Neural cell (in vitro differentiated cells): ENCODE measurements around the gene RIF1.

ENCODE experiments used
- POLR2AphosphoS5 ChIP-seq: IDR thresholded peaks from 2 replicates; pipeline ENCODE4 v1.6.1; 2012
- RAD21 ChIP-seq: fragments of 450-650 bp; conservative IDR thresholded peaks from 2 replicates; pipeline ENCODE4 v1.6.1; 2014; ENCODE audit warnings: antibody characterized with exemption, mild to moderate bottlenecking, moderate library complexity
- TF ChIP-seq, protein P1 (sequence below): fragments of 450-650 bp; IDR thresholded peaks from 2 replicates; pipeline ENCODE4 v1.5.1; 2014; ENCODE audit warnings: antibody characterized with exemption, mild to moderate bottlenecking, moderate library complexity; ENCODE audit not compliant: poor library complexity, severe bottlenecking
- TF ChIP-seq, protein P2 (sequence below): IDR thresholded peaks from 2 replicates; pipeline ENCODE4 v1.6.1; 2012; ENCODE audit warnings: borderline replicate concordance

DNA sequence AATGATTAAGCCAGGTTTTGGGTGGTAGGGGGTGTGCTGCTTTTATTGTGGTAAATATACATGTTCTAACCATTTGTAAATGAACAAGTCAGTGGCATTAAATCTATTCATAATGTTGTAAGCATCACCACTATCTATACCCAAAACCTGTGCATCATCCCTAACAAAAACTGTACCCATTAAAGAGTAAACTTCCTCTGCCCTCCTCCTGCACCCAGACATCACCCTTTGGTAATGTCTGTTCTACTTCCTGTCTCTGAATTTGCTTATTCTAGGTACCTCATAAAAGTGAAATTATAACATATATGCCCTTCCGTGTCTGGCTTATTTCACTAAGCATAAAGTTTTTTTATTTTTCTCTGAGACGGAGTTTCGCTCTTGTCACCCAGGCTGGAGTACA is 14.1 kb downstream of the RIF1 start:
- TF ChIP-seq, protein P1, sequence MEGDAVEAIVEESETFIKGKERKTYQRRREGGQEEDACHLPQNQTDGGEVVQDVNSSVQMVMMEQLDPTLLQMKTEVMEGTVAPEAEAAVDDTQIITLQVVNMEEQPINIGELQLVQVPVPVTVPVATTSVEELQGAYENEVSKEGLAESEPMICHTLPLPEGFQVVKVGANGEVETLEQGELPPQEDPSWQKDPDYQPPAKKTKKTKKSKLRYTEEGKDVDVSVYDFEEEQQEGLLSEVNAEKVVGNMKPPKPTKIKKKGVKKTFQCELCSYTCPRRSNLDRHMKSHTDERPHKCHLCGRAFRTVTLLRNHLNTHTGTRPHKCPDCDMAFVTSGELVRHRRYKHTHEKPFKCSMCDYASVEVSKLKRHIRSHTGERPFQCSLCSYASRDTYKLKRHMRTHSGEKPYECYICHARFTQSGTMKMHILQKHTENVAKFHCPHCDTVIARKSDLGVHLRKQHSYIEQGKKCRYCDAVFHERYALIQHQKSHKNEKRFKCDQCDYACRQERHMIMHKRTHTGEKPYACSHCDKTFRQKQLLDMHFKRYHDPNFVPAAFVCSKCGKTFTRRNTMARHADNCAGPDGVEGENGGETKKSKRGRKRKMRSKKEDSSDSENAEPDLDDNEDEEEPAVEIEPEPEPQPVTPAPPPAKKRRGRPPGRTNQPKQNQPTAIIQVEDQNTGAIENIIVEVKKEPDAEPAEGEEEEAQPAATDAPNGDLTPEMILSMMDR = no peak
- TF ChIP-seq RAD21 = no peak
- TF ChIP-seq POLR2AphosphoS5 = no peak
- TF ChIP-seq, protein P2, sequence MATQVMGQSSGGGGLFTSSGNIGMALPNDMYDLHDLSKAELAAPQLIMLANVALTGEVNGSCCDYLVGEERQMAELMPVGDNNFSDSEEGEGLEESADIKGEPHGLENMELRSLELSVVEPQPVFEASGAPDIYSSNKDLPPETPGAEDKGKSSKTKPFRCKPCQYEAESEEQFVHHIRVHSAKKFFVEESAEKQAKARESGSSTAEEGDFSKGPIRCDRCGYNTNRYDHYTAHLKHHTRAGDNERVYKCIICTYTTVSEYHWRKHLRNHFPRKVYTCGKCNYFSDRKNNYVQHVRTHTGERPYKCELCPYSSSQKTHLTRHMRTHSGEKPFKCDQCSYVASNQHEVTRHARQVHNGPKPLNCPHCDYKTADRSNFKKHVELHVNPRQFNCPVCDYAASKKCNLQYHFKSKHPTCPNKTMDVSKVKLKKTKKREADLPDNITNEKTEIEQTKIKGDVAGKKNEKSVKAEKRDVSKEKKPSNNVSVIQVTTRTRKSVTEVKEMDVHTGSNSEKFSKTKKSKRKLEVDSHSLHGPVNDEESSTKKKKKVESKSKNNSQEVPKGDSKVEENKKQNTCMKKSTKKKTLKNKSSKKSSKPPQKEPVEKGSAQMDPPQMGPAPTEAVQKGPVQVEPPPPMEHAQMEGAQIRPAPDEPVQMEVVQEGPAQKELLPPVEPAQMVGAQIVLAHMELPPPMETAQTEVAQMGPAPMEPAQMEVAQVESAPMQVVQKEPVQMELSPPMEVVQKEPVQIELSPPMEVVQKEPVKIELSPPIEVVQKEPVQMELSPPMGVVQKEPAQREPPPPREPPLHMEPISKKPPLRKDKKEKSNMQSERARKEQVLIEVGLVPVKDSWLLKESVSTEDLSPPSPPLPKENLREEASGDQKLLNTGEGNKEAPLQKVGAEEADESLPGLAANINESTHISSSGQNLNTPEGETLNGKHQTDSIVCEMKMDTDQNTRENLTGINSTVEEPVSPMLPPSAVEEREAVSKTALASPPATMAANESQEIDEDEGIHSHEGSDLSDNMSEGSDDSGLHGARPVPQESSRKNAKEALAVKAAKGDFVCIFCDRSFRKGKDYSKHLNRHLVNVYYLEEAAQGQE = no peak
